Activated CD4-positive, alpha-beta T cell treated with anti-CD3 and anti-CD28 coated beads for 48 hours (primary cell): ENCODE data around the gene ATF6.

Experiments used
- DNase-seq: peaks from one replicate; pipeline ENCODE4 v3.0.0-alpha.2; 2020

The ATF6 gene

GRCh38 chr1:162008799-162009198, 242.7 kb downstream of the ATF6 start:
- no peak for DNase-seq

- DNase-seq, result no peak
Observed at GRCh38 chr1:162009501-162010174, 243.5 kb downstream of the ATF6 start.

- no peak for DNase-seq
Observed at GRCh38 chr1:162010175-162010506, 244.0 kb downstream of the ATF6 start.

- no peak for DNase-seq
Observed at GRCh38 chr1:162011337-162012012, 245.4 kb downstream of the ATF6 start.

GRCh38 chr1:162013289-162013688, 247.2 kb downstream of the ATF6 start:
- no peak for DNase-seq
